Mucosa of descending colon (tissue), 3 donors: ENCODE measurements around the gene NFIX. TPM values are rescaled to one million over a fixed set of nuclear protein-coding genes. Genes with fewer than 3 reads are reported as not detected.

Experiments
- ATAC-seq: fragments of 200-7000 bp; cut with Tn5 transposase; one replicate; pipeline ENCODE4 v1.9.1; 2020; ENCODE audit warnings: mild to moderate bottlenecking, moderate library complexity
- DNase-seq, 3 donors: peaks; one replicate each; pipeline ENCODE4 v3.0.0-alpha.2; 2020
- H3K36me3 ChIP-seq: fragments of 200-600 bp; one replicate; pipeline ENCODE4 v1.8.0; 2021; ENCODE audit warnings: low read depth, mild to moderate bottlenecking
- H3K4me1 ChIP-seq: fragments of 200-600 bp; one replicate; pipeline ENCODE4 v1.8.0; 2021; ENCODE audit warnings: low read depth, mild to moderate bottlenecking
- H3K4me3 ChIP-seq: fragments of 200-600 bp; one replicate; pipeline ENCODE4 v1.8.0; 2021; ENCODE audit warnings: mild to moderate bottlenecking
- H3K9me3 ChIP-seq: fragments of 200-600 bp; one replicate; pipeline ENCODE4 v1.8.0; 2021; ENCODE audit warnings: mild to moderate bottlenecking
- CTCF ChIP-seq: fragments of 200-600 bp; IDR thresholded peaks from one replicate; pipeline ENCODE4 v1.8.0; 2022; ENCODE audit warnings: antibody characterized with exemption, mild to moderate bottlenecking
- intact Hi-C, 2 donors: fragments of 100-400 bp; cut with DNase I in 1 of 2; cut with micrococcal nuclease in 1 of 2; formaldehyde crosslinking; loops; one replicate each; pipeline versions ENCODE4 v1.11.0 to v1.11.1; 2022; cut with DNase I, micrococcal nuclease
- total RNA-seq, 3 donors: library from RNA; stranded (reverse); fragmentation: NEBNext Ultra II Directional in 2 of 3; extraction: Animal tissue kit (Norgen Biotek cat#: 25700) in 2 of 3; gene quantifications; one replicate each; pipeline versions ENCODE4 v1.2.1 to v1.2.4, GENCODE V29; 2021 to 2023
- donor health status: DM: no; HTN: no; CAD: no; lungs with moderate emphysema.
- donor health status: DM: no; HTN: no; CAD: no.
- donor health status: DM: no; HTN: yes; CAD: no.

The NFIX gene
- total RNA-seq, 3 donors from 2014 or later = 59.4 to 238 (median 64.6) TPM

DNA sequence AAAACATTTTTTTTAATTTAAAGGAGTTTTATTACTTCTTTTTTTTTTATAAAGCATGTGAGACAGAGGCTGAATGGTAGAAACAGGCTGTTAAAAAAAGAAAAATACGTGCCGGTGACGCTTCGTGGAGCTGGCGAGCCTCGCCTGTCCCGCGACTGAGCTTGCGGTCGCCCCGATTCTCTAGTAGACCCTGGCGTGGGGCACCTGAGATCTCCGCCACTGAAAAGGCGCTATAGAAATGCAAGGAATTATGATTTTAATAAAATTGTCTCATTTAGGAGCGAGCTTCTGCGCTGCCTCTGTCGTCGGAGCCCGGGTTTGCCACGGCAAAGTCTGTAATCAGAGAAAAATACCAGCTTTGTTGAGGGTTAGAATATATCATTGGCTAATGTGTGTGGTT is 18.4 kb downstream of the NFIX start:
- H3K9me3 ChIP-seq = no peaks in the 10 kb centered on the region
- no peak overlapping the region for H3K4me3 ChIP-seq
- H3K36me3 ChIP-seq = no peaks in the 10 kb centered on the region
- intact Hi-C loops = no loop called here
- H3K4me1 ChIP-seq = peaks cover 18% of the 10 kb centered on the region
- no peak for ATAC-seq
- no peak for TF ChIP-seq CTCF
- DNase-seq = no peak

DNA sequence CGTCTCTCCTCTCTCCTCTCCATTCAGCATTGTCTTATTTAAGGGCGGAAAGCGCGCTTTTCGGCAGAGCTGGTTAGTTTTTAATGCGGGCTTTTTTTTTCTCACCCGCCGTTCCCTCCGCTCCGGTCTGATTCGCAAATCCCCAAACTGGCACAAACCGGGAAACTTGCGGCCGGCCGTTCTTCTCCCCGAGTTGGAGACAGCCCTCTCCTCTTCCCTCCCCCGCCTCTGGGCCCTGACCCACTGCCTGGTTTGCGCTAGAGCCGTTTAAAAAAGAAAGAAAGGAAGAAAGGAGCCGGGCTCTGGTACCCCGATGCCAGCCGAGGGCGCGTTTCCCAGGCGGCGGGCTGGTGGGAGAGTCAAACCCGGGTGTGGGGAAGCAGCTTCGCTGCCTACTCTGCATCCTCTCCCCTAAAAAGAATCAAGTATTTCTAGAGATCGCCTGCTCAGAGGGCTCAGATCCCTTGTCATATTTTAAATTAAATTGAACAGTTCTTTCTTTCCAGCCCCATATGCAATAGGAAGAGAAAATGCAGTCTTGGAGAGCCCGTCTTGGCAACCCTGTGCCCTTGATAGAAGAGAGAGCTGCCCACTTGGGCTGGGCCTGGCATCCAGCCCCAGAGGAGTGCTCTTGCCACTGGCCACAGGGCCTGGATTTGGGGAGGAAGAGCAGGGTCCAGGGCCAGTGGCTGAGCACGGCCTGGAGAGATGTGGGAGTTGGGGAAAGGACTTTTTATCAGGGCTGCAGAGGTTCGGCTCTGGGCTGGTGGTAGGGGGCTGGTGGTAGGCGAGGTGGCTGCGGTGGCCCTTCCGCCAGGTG is 19.0 kb downstream of the NFIX start:
- intact Hi-C loops = no loop called here
- no peak for ATAC-seq
- no peak for TF ChIP-seq CTCF
- H3K4me1 ChIP-seq = peaks cover 18% of the 10 kb centered on the region
- no peak for DNase-seq
- H3K36me3 ChIP-seq = no peaks in the 10 kb centered on the region
- H3K9me3 ChIP-seq = no peaks in the 10 kb centered on the region
- no peak overlapping the region for H3K4me3 ChIP-seq

DNA sequence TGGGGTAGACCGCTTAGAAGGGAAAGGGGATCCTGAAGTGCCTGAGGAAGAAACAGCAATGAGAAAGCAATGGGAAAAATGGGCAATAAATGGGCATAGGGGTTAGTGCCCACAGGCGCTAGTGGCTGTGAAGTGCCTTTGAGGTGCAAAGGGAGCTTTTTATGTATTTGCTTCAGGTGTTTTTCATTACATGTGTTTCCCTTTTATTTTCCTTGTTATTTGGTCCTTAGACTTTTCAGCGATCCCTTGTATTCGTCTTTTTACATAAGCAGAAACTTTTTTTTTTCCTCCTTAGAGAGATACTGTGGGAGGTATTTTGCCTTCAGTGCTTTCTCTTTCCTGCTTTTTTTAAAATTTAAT is 19.6 kb downstream of the NFIX start:
- Histone ChIP-seq H3K9me3 (no peaks in the 10 kb centered on the region), H3K36me3 (no peaks in the 10 kb centered on the region), H3K4me3 (no peak overlapping the region), H3K4me1 (peaks cover 18% of the 10 kb centered on the region)
- intact Hi-C loops = no loop called here
- DNase-seq (no peak), ATAC-seq (no peak)
- TF ChIP-seq CTCF = no peak

GRCh38 chr19:13015361-13016223 is 20.3 kb downstream of the NFIX start:
- peak; percentile 6 for ATAC-seq
- intact Hi-C loops = no loop called here
- no peak overlapping the region for H3K4me3 ChIP-seq

DNA sequence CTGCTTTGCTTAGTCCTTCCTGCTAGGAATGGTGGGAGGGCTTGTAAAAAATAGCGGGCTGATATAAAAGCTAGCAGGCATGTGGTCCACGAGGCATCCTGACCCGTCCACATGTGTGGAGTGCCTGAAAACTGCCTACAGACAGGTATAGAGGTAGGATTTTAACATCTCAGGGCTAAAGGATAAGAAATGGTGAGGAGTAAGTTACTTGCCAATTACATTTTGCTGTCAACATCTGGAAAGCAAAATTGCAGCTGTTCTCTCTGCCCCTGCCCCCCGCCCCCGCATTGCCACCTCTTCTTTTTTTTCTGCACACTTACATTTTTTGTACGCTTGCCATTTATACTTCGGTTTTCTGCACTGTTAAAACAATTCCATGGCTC is 21.0 kb downstream of the NFIX start:
- intact Hi-C loops = no loop called here

More at GRCh38 chr19:13015361-13016223, 20.3 kb downstream of the NFIX start:
- no peaks in the 10 kb centered on the region for H3K9me3 ChIP-seq
- H3K4me1 ChIP-seq = peaks cover 18% of the 10 kb centered on the region
- H3K36me3 ChIP-seq = no peaks in the 10 kb centered on the region
- DNase-seq = no peak
- TF ChIP-seq CTCF = no peak

More for the DNA sequence above, 21.0 kb downstream of the NFIX start:
- TF ChIP-seq CTCF = no peak
- H3K4me1 ChIP-seq = peaks cover 18% of the 10 kb centered on the region
- no peak for DNase-seq
- no peak for ATAC-seq
- H3K36me3 ChIP-seq = no peaks in the 10 kb centered on the region
- H3K9me3 ChIP-seq = no peaks in the 10 kb centered on the region
- H3K4me3 ChIP-seq = no peak overlapping the region
